Trophoblast cell (in vitro differentiated cells and primary cell): ENCODE data around the gene PRKAG1.

Experiments used
- DNase-seq, 2 donors: peaks; one replicate each; pipeline ENCODE4 v3.0.0-alpha.2; 2016
- H2AFZ ChIP-seq: 2 replicates; pipeline ENCODE4 v1.6.1; 2013; ENCODE audit warnings: low read length, moderate library complexity, mild to moderate bottlenecking; ENCODE audit not compliant: insufficient read depth, poor library complexity
- H2AK5ac ChIP-seq: 2 replicates; pipeline ENCODE4 v1.6.1; 2013; ENCODE audit warnings: mild to moderate bottlenecking, low read length
- H2BK120ac ChIP-seq: 2 replicates; pipeline ENCODE4 v1.6.1; 2013; ENCODE audit warnings: low read length, mild to moderate bottlenecking, moderate library complexity; ENCODE audit not compliant: insufficient read depth, poor library complexity
- H2BK12ac ChIP-seq: 2 replicates; pipeline ENCODE4 v1.6.1; 2013; ENCODE audit warnings: mild to moderate bottlenecking, low read length, moderate library complexity
- H2BK5ac ChIP-seq: 2 replicates; pipeline ENCODE4 v1.6.1; 2013; ENCODE audit warnings: low read length, low read depth, moderate library complexity, mild to moderate bottlenecking; ENCODE audit not compliant: poor library complexity
- H3K14ac ChIP-seq: 2 replicates; pipeline ENCODE4 v1.6.1; 2013; ENCODE audit warnings: mild to moderate bottlenecking, low read length
- H3K18ac ChIP-seq: 2 replicates; pipeline ENCODE4 v1.6.1; 2013; ENCODE audit warnings: mild to moderate bottlenecking, low read length
- H3K23ac ChIP-seq: 2 replicates; pipeline ENCODE4 v1.6.1; 2013; ENCODE audit warnings: low read length
- H3K27ac ChIP-seq: 2 replicates; pipeline ENCODE4 v1.5.1; 2013; ENCODE audit warnings: low read depth, mild to moderate bottlenecking, inconsistent platforms, low read length, moderate library complexity
- H3K27me3 ChIP-seq: 2 replicates; pipeline ENCODE4 v1.6.1; 2013; ENCODE audit warnings: inconsistent platforms, mild to moderate bottlenecking, low read length, moderate library complexity; ENCODE audit not compliant: insufficient read depth
- H3K36me3 ChIP-seq, 2 experiments: 1 replicate in 1 of 2; 2 replicates in 1 of 2; pipeline ENCODE4 v1.6.1; 2013; ENCODE audit warnings: low read length in 2 of 2, mild to moderate bottlenecking in 2 of 2, moderate library complexity in 1 of 2; ENCODE audit not compliant: insufficient read depth in 2 of 2, control insufficient read depth in 1 of 2
- H3K4ac ChIP-seq: 2 replicates; pipeline ENCODE4 v1.6.1; 2013; ENCODE audit warnings: low read depth, mild to moderate bottlenecking, low read length, moderate library complexity
- H3K4me1 ChIP-seq, 2 experiments: 1 replicate in 1 of 2; 2 replicates in 1 of 2; pipeline ENCODE4 v1.6.1; 2013; ENCODE audit warnings: low read length in 2 of 2, mild to moderate bottlenecking in 2 of 2, moderate library complexity in 1 of 2; ENCODE audit not compliant: insufficient read depth in 2 of 2, control insufficient read depth in 1 of 2
- H3K4me2 ChIP-seq: 2 replicates; pipeline ENCODE4 v1.6.1; 2013; ENCODE audit warnings: inconsistent platforms, mild to moderate bottlenecking, low read length, moderate library complexity
- H3K4me3 ChIP-seq: 2 replicates; pipeline ENCODE4 v1.5.1; 2013; ENCODE audit warnings: mild to moderate bottlenecking, low read depth, low read length, inconsistent platforms
- H3K79me1 ChIP-seq: one replicate; pipeline ENCODE4 v1.6.1; 2013; ENCODE audit warnings: low read length
- H3K79me2 ChIP-seq: 2 replicates; pipeline ENCODE4 v1.6.1; 2013; ENCODE audit warnings: low read length, mild to moderate bottlenecking; ENCODE audit not compliant: control insufficient read depth, insufficient read depth, poor library complexity
- H3K9ac ChIP-seq: 2 replicates; pipeline ENCODE4 v1.6.1; 2013; ENCODE audit warnings: mild to moderate bottlenecking, low read length
- H3K9me3 ChIP-seq: 2 replicates; pipeline ENCODE4 v1.6.1; 2013; ENCODE audit warnings: low read depth, mild to moderate bottlenecking, control low read depth, inconsistent platforms, low read length; ENCODE audit not compliant: insufficient read depth
- H4K12ac ChIP-seq: 2 replicates; pipeline ENCODE4 v1.6.1; 2013; ENCODE audit warnings: low read depth, mild to moderate bottlenecking, low read length, moderate library complexity
- H4K8ac ChIP-seq: 2 replicates; pipeline ENCODE4 v1.6.1; 2013; ENCODE audit warnings: low read depth, mild to moderate bottlenecking, low read length, moderate library complexity
- H4K91ac ChIP-seq: one replicate; pipeline ENCODE4 v1.6.1; 2013; ENCODE audit warnings: low read depth, mild to moderate bottlenecking, low read length, moderate library complexity
- WGBS: extraction: QIAGEN DNeasy Blood & Tissue Kit; methylation state at CpG from one replicate; pipeline ENCODE4 v1.1.7; 2013; ENCODE audit warnings: missing lambda C conversion rate; ENCODE audit not compliant: insufficient read length, insufficient coverage; ENCODE audit errors: extremely low coverage; 5-methylcytosine and 5-hydroxymethylcytosine counted together

The PRKAG1 gene

DNA sequence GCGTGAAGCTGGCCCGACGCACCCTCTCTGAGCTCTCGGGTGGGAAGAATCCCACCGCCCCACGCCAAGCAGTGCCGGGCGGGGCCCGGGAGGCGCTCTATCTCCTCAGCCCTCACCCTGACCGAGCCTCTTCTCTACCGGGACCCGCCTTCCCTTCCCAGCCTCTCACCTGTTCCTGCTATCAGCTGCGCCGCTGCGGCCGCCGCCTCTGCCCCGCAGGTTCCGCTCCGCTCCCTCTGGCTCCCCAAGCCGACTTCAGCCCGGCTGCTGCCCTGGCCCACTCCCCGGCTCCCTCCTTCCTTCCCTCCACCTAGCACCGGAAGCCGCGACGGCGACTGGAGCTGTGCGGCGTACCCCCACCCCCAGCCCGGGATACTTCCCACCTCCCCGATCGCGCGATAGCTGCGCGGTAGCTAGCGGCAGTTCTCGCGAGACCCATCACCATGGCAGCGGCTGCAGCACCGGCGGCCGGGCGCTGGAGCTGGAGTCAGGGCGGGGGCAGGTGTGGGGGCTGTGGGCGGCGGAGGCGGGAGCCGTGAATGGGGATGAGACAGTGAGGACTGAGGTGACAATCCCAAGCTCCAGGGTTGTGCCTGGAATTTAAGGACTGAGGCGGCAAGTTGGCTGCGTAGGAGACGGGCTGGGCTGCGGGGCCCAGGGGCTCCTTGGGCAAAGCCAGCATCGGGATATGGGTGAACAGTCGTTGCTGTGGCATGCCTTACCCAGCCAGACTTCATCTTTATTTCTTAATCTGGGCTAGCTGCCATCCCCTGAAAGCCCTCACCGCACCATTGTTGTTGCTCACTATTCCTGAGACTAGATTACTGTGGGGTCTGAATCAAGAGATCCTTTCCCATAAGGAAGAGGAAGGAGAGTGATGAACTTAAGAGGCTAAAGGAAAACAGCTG, 61.2 kb downstream of the PRKAG1 start, which contains the start of gene ARF3:
Gene ARF3 (minus strand): TSS at position 347 of the 908 bp plus-strand sequence. CDS start 16,392 bp downstream, outside the sequence.
- Histone ChIP-seq H2AK5ac (peak within 1 kb of the TSS; percentile 91), H3K79me2 (peaks cover 14% of the 10 kb centered on the region), H2BK5ac (peak within 1 kb of the TSS; percentile 53), H3K23ac (no peak within 1 kb of the TSS), H3K27ac (peak within 1 kb of the TSS; percentile 76), H4K91ac (peak within 1 kb of the TSS; percentile 90), H2BK120ac (peak within 1 kb of the TSS; percentile 81), H3K9ac (peak within 1 kb of the TSS; percentile 86), H3K9me3 (no peaks in the 10 kb centered on the region), H3K4me1 (peaks cover 5 to 8% of the 10 kb centered on the region in 2 experiments), H4K8ac (peak within 1 kb of the TSS; percentile 93), H3K36me3 (peaks cover 3 to 13% of the 10 kb centered on the region in 2 experiments), H3K4me3 (peak within 1 kb of the TSS; percentile 95), H2BK12ac (peak within 1 kb of the TSS; percentile 2), H3K18ac (peak within 1 kb of the TSS; percentile 82), H4K12ac (peak within 1 kb of the TSS; percentile 88), H3K27me3 (no peaks in the 10 kb centered on the region), H3K14ac (peak within 1 kb of the TSS; percentile 93), H3K4ac (peak within 1 kb of the TSS; percentile 93), H3K4me2 (peak within 1 kb of the TSS; percentile 98), H3K79me1 (peaks cover 9% of the 10 kb centered on the region), H2AFZ (peak within 1 kb of the TSS; percentile 92)
- DNase-seq: peak; percentile 94 to 96
- no CpG with 5 or more reads among the region's 58 CpGs for WGBS

GRCh38 chr12:48956279-48957140, 62.1 kb downstream of the PRKAG1 start:
- Histone ChIP-seq H3K9me3 (no peaks in the 10 kb centered on the region), H4K12ac (peak overlapping the region; percentile 88), H3K36me3 (peaks cover 3 to 13% of the 10 kb centered on the region in 2 experiments), H3K4me3 (peak overlapping the region; percentile 95), H2BK120ac (peak overlapping the region; percentile 81), H3K79me1 (peaks cover 9% of the 10 kb centered on the region), H4K8ac (peak overlapping the region; percentile 87), H3K4me2 (peak overlapping the region; percentile 98), H2AK5ac (peak overlapping the region; percentile 91), H3K23ac (no peak overlapping the region), H3K79me2 (peaks cover 14% of the 10 kb centered on the region), H4K91ac (peak overlapping the region; percentile 90), H2AFZ (peak overlapping the region; percentile 92), H3K4ac (peak overlapping the region; percentile 93), H2BK12ac (peak overlapping the region; percentile 2), H3K4me1 (peaks cover 5 to 8% of the 10 kb centered on the region in 2 experiments), H3K27me3 (no peaks in the 10 kb centered on the region), H3K9ac (peak overlapping the region; percentile 86), H3K18ac (peak overlapping the region; percentile 82), H3K14ac (peak overlapping the region; percentile 93), H3K27ac (peak overlapping the region; percentile 76), H2BK5ac (peak overlapping the region; percentile 53)
- peak; percentile 93 to 94 for DNase-seq
- WGBS: no CpG with 5 or more reads among the region's 29 CpGs

- no peak for DNase-seq
- Histone ChIP-seq H3K27me3 (no peaks in the 10 kb centered on the region), H2BK5ac (no peak overlapping the region), H3K27ac (no peak overlapping the region), H3K79me1 (peaks cover 9% of the 10 kb centered on the region), H3K18ac (no peak overlapping the region), H4K91ac (no peak overlapping the region), H3K4me2 (no peak overlapping the region), H3K23ac (no peak overlapping the region), H2BK120ac (no peak overlapping the region), H2AFZ (no peak overlapping the region), H3K36me3 (peaks cover 3 to 13% of the 10 kb centered on the region in 2 experiments), H3K4ac (peak overlapping the region; percentile 58), H3K9me3 (no peaks in the 10 kb centered on the region), H3K79me2 (peaks cover 14% of the 10 kb centered on the region), H4K12ac (no peak overlapping the region), H3K4me3 (no peak overlapping the region), H2BK12ac (no peak overlapping the region), H4K8ac (no peak overlapping the region), H3K14ac (no peak overlapping the region), H3K4me1 (peaks cover 5 to 8% of the 10 kb centered on the region in 2 experiments), H2AK5ac (no peak overlapping the region), H3K9ac (no peak overlapping the region)
- WGBS: no CpG with 5 or more reads among the region's 3 CpGs
Measured at GRCh38 chr12:48954841-48955501, 63.6 kb downstream of the PRKAG1 start.

DNA sequence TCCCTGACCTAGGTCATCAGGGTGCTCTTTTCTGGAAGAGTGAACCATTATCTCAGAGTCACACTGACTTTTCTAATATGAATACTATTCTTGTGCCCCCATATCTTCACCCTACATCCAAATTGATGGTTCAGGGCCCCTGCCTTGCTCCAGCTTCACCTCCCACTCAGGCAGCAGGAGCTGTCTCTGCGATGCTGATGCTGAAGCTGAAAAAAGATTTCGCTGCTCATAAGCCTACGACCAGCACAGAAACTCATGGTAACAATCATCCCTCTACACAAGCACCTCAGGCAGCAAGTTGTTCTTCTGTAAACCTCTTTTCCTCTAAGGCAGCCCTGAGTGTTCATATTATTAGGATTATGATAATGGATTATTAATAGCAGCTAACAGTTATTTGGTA, 64.5 kb downstream of the PRKAG1 start:
- no peak overlapping the region for H2BK12ac ChIP-seq
- H2AFZ ChIP-seq: no peak overlapping the region
- H3K79me1 ChIP-seq: peaks cover 9% of the 10 kb centered on the region
- WGBS: no CpG with 5 or more reads among the region's 3 CpGs
- H3K9me3 ChIP-seq: no peaks in the 10 kb centered on the region
- no peak overlapping the region for H3K4me3 ChIP-seq
- H3K18ac ChIP-seq: no peak overlapping the region
- no peak overlapping the region for H3K9ac ChIP-seq
- H4K91ac ChIP-seq: no peak overlapping the region
- no peak overlapping the region for H2AK5ac ChIP-seq
- peaks cover 5 to 8% of the 10 kb centered on the region in 2 experiments for H3K4me1 ChIP-seq
- H3K36me3 ChIP-seq: peaks cover 3 to 13% of the 10 kb centered on the region in 2 experiments
- no peak overlapping the region for H3K23ac ChIP-seq
- no peak overlapping the region for H2BK120ac ChIP-seq
- no peak overlapping the region for H4K12ac ChIP-seq
- no peak overlapping the region for H4K8ac ChIP-seq
- H3K79me2 ChIP-seq: peaks cover 14% of the 10 kb centered on the region
- H3K27ac ChIP-seq: no peak overlapping the region
- H3K4ac ChIP-seq: peak overlapping the region; percentile 78
- no peak overlapping the region for H3K14ac ChIP-seq
- no peaks in the 10 kb centered on the region for H3K27me3 ChIP-seq
- H3K4me2 ChIP-seq: no peak overlapping the region
- no peak for DNase-seq
- H2BK5ac ChIP-seq: no peak overlapping the region
